Trophoblast cell (in vitro differentiated cells and primary cell): Measurements from ENCODE around the gene RNASEL.
A peak's percentile ranks its signal among the peaks of the same experiment; 100 is the strongest.
"Not testable (repeated sequence)": the region's sequence is repeated elsewhere in the genome, so short reads cannot be mapped to it uniquely, and the experiment has no call there.

Experiments
- DNase-seq, 2 donors: peaks; one replicate each; pipeline ENCODE4 v3.0.0-alpha.2; 2016
- H2AFZ ChIP-seq: 2 replicates; pipeline ENCODE4 v1.6.1; 2013; ENCODE audit warnings: low read length, moderate library complexity, mild to moderate bottlenecking; ENCODE audit not compliant: insufficient read depth, poor library complexity
- H2AK5ac ChIP-seq: 2 replicates; pipeline ENCODE4 v1.6.1; 2013; ENCODE audit warnings: mild to moderate bottlenecking, low read length
- H2BK120ac ChIP-seq: 2 replicates; pipeline ENCODE4 v1.6.1; 2013; ENCODE audit warnings: low read length, mild to moderate bottlenecking, moderate library complexity; ENCODE audit not compliant: insufficient read depth, poor library complexity
- H2BK12ac ChIP-seq: 2 replicates; pipeline ENCODE4 v1.6.1; 2013; ENCODE audit warnings: mild to moderate bottlenecking, low read length, moderate library complexity
- H2BK5ac ChIP-seq: 2 replicates; pipeline ENCODE4 v1.6.1; 2013; ENCODE audit warnings: low read length, low read depth, moderate library complexity, mild to moderate bottlenecking; ENCODE audit not compliant: poor library complexity
- H3K14ac ChIP-seq: 2 replicates; pipeline ENCODE4 v1.6.1; 2013; ENCODE audit warnings: mild to moderate bottlenecking, low read length
- H3K18ac ChIP-seq: 2 replicates; pipeline ENCODE4 v1.6.1; 2013; ENCODE audit warnings: mild to moderate bottlenecking, low read length
- H3K23ac ChIP-seq: 2 replicates; pipeline ENCODE4 v1.6.1; 2013; ENCODE audit warnings: low read length
- H3K27ac ChIP-seq: 2 replicates; pipeline ENCODE4 v1.5.1; 2013; ENCODE audit warnings: low read depth, mild to moderate bottlenecking, inconsistent platforms, low read length, moderate library complexity
- H3K27me3 ChIP-seq: 2 replicates; pipeline ENCODE4 v1.6.1; 2013; ENCODE audit warnings: inconsistent platforms, mild to moderate bottlenecking, low read length, moderate library complexity; ENCODE audit not compliant: insufficient read depth
- H3K36me3 ChIP-seq, 2 experiments: 1 replicate in 1 of 2; 2 replicates in 1 of 2; pipeline ENCODE4 v1.6.1; 2013; ENCODE audit warnings: low read length in 2 of 2, mild to moderate bottlenecking in 2 of 2, moderate library complexity in 1 of 2; ENCODE audit not compliant: insufficient read depth in 2 of 2, control insufficient read depth in 1 of 2
- H3K4ac ChIP-seq: 2 replicates; pipeline ENCODE4 v1.6.1; 2013; ENCODE audit warnings: low read depth, mild to moderate bottlenecking, low read length, moderate library complexity
- H3K4me1 ChIP-seq, 2 experiments: 1 replicate in 1 of 2; 2 replicates in 1 of 2; pipeline ENCODE4 v1.6.1; 2013; ENCODE audit warnings: low read length in 2 of 2, mild to moderate bottlenecking in 2 of 2, moderate library complexity in 1 of 2; ENCODE audit not compliant: insufficient read depth in 2 of 2, control insufficient read depth in 1 of 2
- H3K4me2 ChIP-seq: 2 replicates; pipeline ENCODE4 v1.6.1; 2013; ENCODE audit warnings: inconsistent platforms, mild to moderate bottlenecking, low read length, moderate library complexity
- H3K4me3 ChIP-seq: 2 replicates; pipeline ENCODE4 v1.5.1; 2013; ENCODE audit warnings: mild to moderate bottlenecking, low read depth, low read length, inconsistent platforms
- H3K79me1 ChIP-seq: one replicate; pipeline ENCODE4 v1.6.1; 2013; ENCODE audit warnings: low read length
- H3K79me2 ChIP-seq: 2 replicates; pipeline ENCODE4 v1.6.1; 2013; ENCODE audit warnings: low read length, mild to moderate bottlenecking; ENCODE audit not compliant: control insufficient read depth, insufficient read depth, poor library complexity
- H3K9ac ChIP-seq: 2 replicates; pipeline ENCODE4 v1.6.1; 2013; ENCODE audit warnings: mild to moderate bottlenecking, low read length
- H3K9me3 ChIP-seq: 2 replicates; pipeline ENCODE4 v1.6.1; 2013; ENCODE audit warnings: low read depth, mild to moderate bottlenecking, control low read depth, inconsistent platforms, low read length; ENCODE audit not compliant: insufficient read depth
- H4K12ac ChIP-seq: 2 replicates; pipeline ENCODE4 v1.6.1; 2013; ENCODE audit warnings: low read depth, mild to moderate bottlenecking, low read length, moderate library complexity
- H4K8ac ChIP-seq: 2 replicates; pipeline ENCODE4 v1.6.1; 2013; ENCODE audit warnings: low read depth, mild to moderate bottlenecking, low read length, moderate library complexity
- H4K91ac ChIP-seq: one replicate; pipeline ENCODE4 v1.6.1; 2013; ENCODE audit warnings: low read depth, mild to moderate bottlenecking, low read length, moderate library complexity
- WGBS: extraction: QIAGEN DNeasy Blood & Tissue Kit; methylation state at CpG from one replicate; pipeline ENCODE4 v1.1.7; 2013; ENCODE audit warnings: missing lambda C conversion rate; ENCODE audit not compliant: insufficient read length, insufficient coverage; ENCODE audit errors: extremely low coverage; 5-methylcytosine and 5-hydroxymethylcytosine counted together

Gene RNASEL

DNA sequence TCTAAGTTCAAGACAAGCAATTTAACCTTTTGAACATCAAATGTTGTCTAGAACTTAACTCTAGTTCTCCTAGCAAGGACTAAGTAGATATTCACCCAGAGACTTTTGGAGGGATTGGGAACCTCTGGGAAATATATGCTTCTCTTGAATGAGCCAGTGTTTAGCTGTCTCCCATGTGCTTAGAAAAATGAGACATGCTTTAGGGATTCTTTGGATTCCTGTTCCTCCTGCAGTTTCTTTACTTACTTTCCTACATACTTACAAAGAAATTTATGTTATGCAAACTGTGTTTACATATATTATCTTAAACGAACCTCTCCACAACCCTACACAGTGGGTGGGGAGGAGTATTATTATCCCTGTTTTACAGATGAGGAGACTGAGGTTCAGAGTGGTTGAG, 39.2 kb downstream of the RNASEL start:
- no peak overlapping the region for H2BK120ac ChIP-seq
- WGBS = no CpG with 5 or more reads among the region's 1 CpG
- no peak overlapping the region for H4K12ac ChIP-seq
- H3K18ac ChIP-seq = no peak overlapping the region
- H3K79me2 ChIP-seq = no peaks in the 10 kb centered on the region
- H3K27ac ChIP-seq = no peak overlapping the region
- no peak overlapping the region for H2BK5ac ChIP-seq
- H3K9ac ChIP-seq = no peak overlapping the region
- H3K4me1 ChIP-seq = no peaks in the 10 kb centered on the region
- no peak overlapping the region for H2BK12ac ChIP-seq
- no peak overlapping the region for H3K4me2 ChIP-seq
- H4K8ac ChIP-seq = no peak overlapping the region
- no peak overlapping the region for H2AFZ ChIP-seq
- H4K91ac ChIP-seq = no peak overlapping the region
- no peak overlapping the region for H3K4ac ChIP-seq
- no peaks in the 10 kb centered on the region for H3K27me3 ChIP-seq
- H3K4me3 ChIP-seq = no peak overlapping the region
- no peak overlapping the region for H3K23ac ChIP-seq
- peak in 1 of 2 donors; percentile 50 for DNase-seq
- H3K14ac ChIP-seq = no peak overlapping the region
- H3K36me3 ChIP-seq = no peaks in the 10 kb centered on the region
- H3K9me3 ChIP-seq = peaks cover 2% of the 10 kb centered on the region
- H2AK5ac ChIP-seq = no peak overlapping the region
- H3K79me1 ChIP-seq = no peaks in the 10 kb centered on the region

DNA sequence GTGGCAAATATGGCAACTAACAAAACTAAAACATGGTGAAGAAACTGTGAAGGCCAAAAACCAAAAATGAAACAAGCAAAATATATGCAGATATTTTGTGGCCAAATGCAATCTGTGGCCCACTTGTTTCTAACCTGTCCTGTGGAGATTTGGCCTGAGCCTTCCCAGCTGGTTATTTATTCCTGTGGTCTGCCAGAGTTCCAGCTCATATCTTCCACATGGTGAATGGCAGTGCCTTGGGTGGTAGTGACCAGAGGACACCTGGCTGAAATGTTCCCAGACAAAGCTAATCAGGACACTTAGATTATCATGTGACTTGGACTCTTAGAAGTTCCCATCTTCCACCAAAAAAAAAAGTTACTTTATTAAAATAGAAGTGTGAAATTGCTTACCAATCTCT, 39.7 kb downstream of the RNASEL start:
- H3K23ac ChIP-seq = no peak overlapping the region
- H3K27ac ChIP-seq = no peak overlapping the region
- H2AK5ac ChIP-seq = no peak overlapping the region
- no peaks in the 10 kb centered on the region for H3K9me3 ChIP-seq
- no peak overlapping the region for H2BK12ac ChIP-seq
- no peak overlapping the region for H3K14ac ChIP-seq
- no peaks in the 10 kb centered on the region for H3K27me3 ChIP-seq
- no peak overlapping the region for H3K4ac ChIP-seq
- H3K79me2 ChIP-seq = no peaks in the 10 kb centered on the region
- no peak overlapping the region for H3K4me2 ChIP-seq
- no peak for DNase-seq
- H3K4me3 ChIP-seq = no peak overlapping the region
- no peaks in the 10 kb centered on the region for H3K36me3 ChIP-seq
- H4K12ac ChIP-seq = no peak overlapping the region
- no peak overlapping the region for H2BK120ac ChIP-seq
- no peak overlapping the region for H2AFZ ChIP-seq
- no peak overlapping the region for H4K8ac ChIP-seq
- H2BK5ac ChIP-seq = no peak overlapping the region
- H3K9ac ChIP-seq = no peak overlapping the region
- H3K79me1 ChIP-seq = no peaks in the 10 kb centered on the region
- no peaks in the 10 kb centered on the region for H3K4me1 ChIP-seq
- H3K18ac ChIP-seq = no peak overlapping the region
- H4K91ac ChIP-seq = no peak overlapping the region

DNA sequence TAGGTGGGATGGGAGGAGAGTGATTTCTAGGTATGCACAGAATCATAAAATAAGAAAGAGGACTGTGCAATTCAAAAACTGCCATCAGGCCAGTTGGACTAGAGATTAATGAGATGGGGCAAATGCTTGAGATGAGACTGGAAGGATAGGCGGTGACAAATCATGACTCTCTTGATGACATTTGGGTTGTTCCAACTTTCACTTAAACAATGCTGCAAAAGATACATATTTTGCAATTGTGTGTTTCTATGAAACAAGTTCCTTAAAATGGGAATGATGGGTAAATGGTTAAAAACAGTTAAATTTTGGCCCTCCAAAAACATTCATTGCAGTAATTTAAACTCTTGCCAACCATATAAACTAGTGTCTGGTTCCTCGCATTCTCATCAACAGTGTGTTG, 55.2 kb downstream of the RNASEL start:
- no peaks in the 10 kb centered on the region for H3K4me1 ChIP-seq
- no peak overlapping the region for H4K8ac ChIP-seq
- H3K9me3 ChIP-seq = no peaks in the 10 kb centered on the region
- H3K36me3 ChIP-seq = no peaks in the 10 kb centered on the region
- H2BK5ac ChIP-seq = no peak overlapping the region
- H3K18ac ChIP-seq = no peak overlapping the region
- H3K27ac ChIP-seq = no peak overlapping the region
- no peak overlapping the region for H3K4me2 ChIP-seq
- no peaks in the 10 kb centered on the region for H3K27me3 ChIP-seq
- H3K9ac ChIP-seq = no peak overlapping the region
- no peak overlapping the region for H3K4me3 ChIP-seq
- H4K91ac ChIP-seq = no peak overlapping the region
- DNase-seq = no peak
- H2AFZ ChIP-seq = no peak overlapping the region
- no peak overlapping the region for H2AK5ac ChIP-seq
- no CpG with 5 or more reads among the region's 2 CpGs for WGBS
- H4K12ac ChIP-seq = no peak overlapping the region
- no peaks in the 10 kb centered on the region for H3K79me1 ChIP-seq
- H3K14ac ChIP-seq = no peak overlapping the region
- H3K4ac ChIP-seq = no peak overlapping the region
- no peaks in the 10 kb centered on the region for H3K79me2 ChIP-seq
- H2BK120ac ChIP-seq = no peak overlapping the region
- H2BK12ac ChIP-seq = no peak overlapping the region
- H3K23ac ChIP-seq = no peak overlapping the region

DNA sequence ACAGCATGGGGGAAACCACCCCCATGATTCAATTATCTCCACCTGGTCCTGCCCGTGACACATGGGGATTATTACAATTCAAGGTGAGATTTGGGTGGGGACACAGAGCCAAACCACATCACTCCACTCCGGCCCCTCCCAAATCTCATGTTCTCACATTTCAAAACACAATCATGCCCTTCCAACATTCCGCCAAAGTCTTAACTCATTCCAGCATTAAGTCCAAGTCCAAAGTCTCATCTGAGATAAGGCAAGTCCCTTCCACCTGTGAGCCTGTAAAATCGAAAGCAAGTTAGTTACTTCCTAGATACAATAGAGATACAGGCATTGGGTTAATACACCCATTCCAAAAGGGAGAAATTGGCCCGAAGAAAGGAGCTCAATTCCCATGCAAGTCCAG, 60.9 kb downstream of the RNASEL start:
- H4K91ac ChIP-seq, H3K14ac ChIP-seq, H2AFZ ChIP-seq, H3K79me2 ChIP-seq, H3K27ac ChIP-seq, H3K4me3 ChIP-seq, H3K36me3 ChIP-seq, H4K8ac ChIP-seq, H3K18ac ChIP-seq, H2BK12ac ChIP-seq, H3K79me1 ChIP-seq, H3K4ac ChIP-seq, H2BK5ac ChIP-seq, H3K23ac ChIP-seq, H3K4me1 ChIP-seq, H2BK120ac ChIP-seq, DNase-seq, H4K12ac ChIP-seq, H3K9me3 ChIP-seq, H3K9ac ChIP-seq, H3K27me3 ChIP-seq, H2AK5ac ChIP-seq, H3K4me2 ChIP-seq: not testable (repeated sequence)
- no CpG with 5 or more reads among the region's 5 CpGs for WGBS

DNA sequence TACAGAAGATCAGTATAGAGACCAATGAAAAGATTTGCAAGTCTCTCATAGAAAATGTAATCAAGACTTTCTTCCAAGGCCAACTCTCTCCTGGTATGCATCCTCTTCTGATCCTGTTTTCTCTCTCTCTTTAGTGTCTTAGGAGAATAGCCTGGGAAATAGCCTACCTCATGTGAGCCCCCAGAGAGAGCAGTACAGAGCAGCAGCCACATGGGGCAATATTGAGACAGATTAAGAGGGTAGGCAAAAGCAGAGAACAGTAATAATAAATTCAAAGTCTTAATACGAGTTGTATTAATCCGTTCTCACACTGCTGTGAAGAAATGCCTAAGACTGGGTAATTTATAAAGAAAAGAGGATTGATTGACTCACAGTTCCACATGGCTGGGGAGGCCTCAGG, 61.4 kb downstream of the RNASEL start:
- Histone ChIP-seq H4K8ac (no peak overlapping the region), H3K79me2 (no peaks in the 10 kb centered on the region), H3K9ac (no peak overlapping the region), H3K4me1 (no peaks in the 10 kb centered on the region), H3K27ac (no peak overlapping the region), H3K23ac (no peak overlapping the region), H2BK12ac (no peak overlapping the region), H2BK5ac (no peak overlapping the region), H3K4me2 (no peak overlapping the region), H3K4me3 (no peak overlapping the region), H3K36me3 (no peaks in the 10 kb centered on the region), H2BK120ac (no peak overlapping the region), H3K4ac (no peak overlapping the region), H3K27me3 (no peaks in the 10 kb centered on the region), H2AFZ (no peak overlapping the region), H3K79me1 (no peaks in the 10 kb centered on the region), H2AK5ac (no peak overlapping the region), H4K12ac (no peak overlapping the region), H3K18ac (no peak overlapping the region), H4K91ac (no peak overlapping the region), H3K14ac (no peak overlapping the region), H3K9me3 (no peaks in the 10 kb centered on the region)
- WGBS = no CpG with 5 or more reads among the region's 2 CpGs
- no peak for DNase-seq
